ENCODE measurements around the gene SFMBT1. TPM values are rescaled to one million over a fixed set of nuclear protein-coding genes. Genes with fewer than 3 reads are reported as not detected.

The SFMBT1 gene
- polyA plus RNA-seq, 3 donors: 9.2 to 12.2 (median 9.5) TPM

GRCh38 chr3:52877085-52877484 is 168.8 kb downstream of the SFMBT1 start:
- no peak for DNase-seq (ENCODE audit: extremely low read depth in 1 of 11, low read depth in 9 of 11, low spot score in 4 of 11)

- no peak for DNase-seq (ENCODE audit: extremely low read depth in 1 of 11, low read depth in 9 of 11, low spot score in 4 of 11)
These were observed 170.8 kb downstream of the SFMBT1 start for GRCh38 chr3:52874864-52875587.

GRCh38 chr3:52874160-52874701 is 171.6 kb downstream of the SFMBT1 start:
- no peak for DNase-seq (ENCODE audit: extremely low read depth in 1 of 11, low read depth in 9 of 11, low spot score in 4 of 11)

- DNase-seq (ENCODE audit: extremely low read depth in 1 of 11, low read depth in 9 of 11, low spot score in 4 of 11): no peak
These were observed 172.3 kb downstream of the SFMBT1 start for GRCh38 chr3:52873433-52874159.

GRCh38 chr3:52872245-52872644 is 173.6 kb downstream of the SFMBT1 start:
- DNase-seq (ENCODE audit: extremely low read depth in 1 of 11, low read depth in 9 of 11, low spot score in 4 of 11): no peak

- DNase-seq (ENCODE audit: extremely low read depth in 1 of 11, low read depth in 9 of 11, low spot score in 4 of 11): no peak
These were observed 174.1 kb downstream of the SFMBT1 start for GRCh38 chr3:52871761-52872160.

- no peak for DNase-seq (ENCODE audit: extremely low read depth in 1 of 11, low read depth in 9 of 11, low spot score in 4 of 11)
These were observed 175.4 kb downstream of the SFMBT1 start for GRCh38 chr3:52870471-52870870.

GRCh38 chr3:52866427-52866826 is 179.4 kb downstream of the SFMBT1 start:
- no peak for DNase-seq (ENCODE audit: extremely low read depth in 1 of 11, low read depth in 9 of 11, low spot score in 4 of 11)

GRCh38 chr3:52865994-52866393 is 179.9 kb downstream of the SFMBT1 start:
- DNase-seq (ENCODE audit: extremely low read depth in 1 of 11, low read depth in 9 of 11, low spot score in 4 of 11): no peak

GRCh38 chr3:52860424-52860768 is 185.5 kb downstream of the SFMBT1 start:
- DNase-seq (ENCODE audit: extremely low read depth in 1 of 11, low read depth in 9 of 11, low spot score in 4 of 11): no peak

GRCh38 chr3:52859686-52860423 is 186.0 kb downstream of the SFMBT1 start:
- no peak for DNase-seq (ENCODE audit: extremely low read depth in 1 of 11, low read depth in 9 of 11, low spot score in 4 of 11)

- DNase-seq (ENCODE audit: extremely low read depth in 1 of 11, low read depth in 9 of 11, low spot score in 4 of 11): no peak
These were observed 188.0 kb downstream of the SFMBT1 start for GRCh38 chr3:52857864-52858263.

GRCh38 chr3:52857133-52857532 is 188.7 kb downstream of the SFMBT1 start:
- no peak for DNase-seq (ENCODE audit: extremely low read depth in 1 of 11, low read depth in 9 of 11, low spot score in 4 of 11)

GRCh38 chr3:52856666-52857065 is 189.2 kb downstream of the SFMBT1 start:
- no peak for DNase-seq (ENCODE audit: extremely low read depth in 1 of 11, low read depth in 9 of 11, low spot score in 4 of 11)

- peak in 1 of 11 donors; percentile 10 for DNase-seq (ENCODE audit: extremely low read depth in 1 of 11, low read depth in 9 of 11, low spot score in 4 of 11)
These were observed 191.9 kb downstream of the SFMBT1 start for GRCh38 chr3:52854013-52854412.

Other genes with a start within 250 kb of the SFMBT1 start
- 10 to 100 TPM in 2 of 3 donors, 1 to 10 TPM in 1; 5.1 to 14.7 (median 10.2) TPM for gene ITIH4, start 215.4 kb downstream of the SFMBT1 start, polyA plus RNA-seq (ENCODE audit: insufficient read length in 3 of 3)
- gene MUSTN1, start 211.1 kb downstream of the SFMBT1 start, polyA plus RNA-seq (ENCODE audit: insufficient read length in 3 of 3): 1 to 10 TPM in 1 of 3 donors, under 1 TPM in 2; 0.27 to 1.8 (median 0.79) TPM
- gene STIMATE, start 148.5 kb downstream of the SFMBT1 start, polyA plus RNA-seq (ENCODE audit: insufficient read length in 3 of 3): 10 to 100 TPM; 14.6 to 17.0 (median 15.9) TPM
- gene RFT1, start 84.4 kb upstream of the SFMBT1 start, polyA plus RNA-seq (ENCODE audit: insufficient read length in 3 of 3): 10 to 100 TPM; 23.2 to 26.7 (median 26.1) TPM
- 10 to 100 TPM; 17.2 to 20.5 (median 20.4) TPM for gene PRKCD, start 115.1 kb upstream of the SFMBT1 start, polyA plus RNA-seq (ENCODE audit: insufficient read length in 3 of 3)
- gene TKT, start 209.9 kb upstream of the SFMBT1 start, polyA plus RNA-seq (ENCODE audit: insufficient read length in 3 of 3): 100 to 1,000 TPM in 2 of 3 donors, 10 to 100 TPM in 1; 94.9 to 131 (median 113) TPM